SK-N-SH treated with all-trans-retinoic acid at 6 μM for 48 hours (cell line): ENCODE data around the gene DHRS12.

Experiments used
- ATAC-seq: fragments of 200-7000 bp; cut with Tn5 transposase; 3 replicates; pipeline ENCODE4 v1.9.1; 2020; ENCODE audit warnings: mild to moderate bottlenecking, moderate library complexity
- ARNTL ChIP-seq: fragments of 450-650 bp; formaldehyde crosslinking; IDR thresholded peaks from 2 replicates; pipeline ENCODE4 v1.5.0; 2020; ENCODE audit warnings: low read depth, mild to moderate bottlenecking, moderate library complexity, borderline replicate concordance
- BACH2 ChIP-seq: fragments of 250-450 bp; sonication (Bioruptor Pico); IDR thresholded peaks from 2 replicates; pipeline ENCODE4 v1.9.0; 2021; ENCODE audit warnings: mild to moderate bottlenecking, borderline replicate concordance
- CSDC2 ChIP-seq: fragments of 250-450 bp; sonication (Bioruptor Pico); IDR thresholded peaks from 2 replicates; pipeline ENCODE4 v1.5.0; 2020; ENCODE audit warnings: mild to moderate bottlenecking, moderate library complexity
- ESRRG ChIP-seq: fragments of 250-450 bp; sonication (Bioruptor Pico); IDR thresholded peaks from 2 replicates; pipeline ENCODE4 v1.6.1; 2021; ENCODE audit warnings: mild to moderate bottlenecking
- GLIS3 ChIP-seq: fragments of 250-450 bp; sonication (Bioruptor Pico); IDR thresholded peaks from 2 replicates; pipeline ENCODE4 v1.5.0; 2020; ENCODE audit warnings: mild to moderate bottlenecking, moderate library complexity
- ISL1 ChIP-seq: fragments of 250-450 bp; sonication (Bioruptor Pico); IDR thresholded peaks from 2 replicates; pipeline ENCODE4 v2.1.2; 2022; ENCODE audit warnings: mild to moderate bottlenecking, moderate library complexity
- OSR1 ChIP-seq: fragments of 250-450 bp; sonication (Bioruptor Pico); IDR thresholded peaks from 2 replicates; pipeline ENCODE4 v1.8.0; 2022; ENCODE audit warnings: moderate library complexity, mild to moderate bottlenecking, inconsistent platforms
- POU6F1 ChIP-seq: fragments of 250-450 bp; sonication (Bioruptor Pico); IDR thresholded peaks from 2 replicates; pipeline ENCODE4 v1.8.0; 2021; ENCODE audit warnings: low read depth, mild to moderate bottlenecking, moderate library complexity, borderline replicate concordance
- PPARA ChIP-seq: fragments of 250-450 bp; sonication (Bioruptor Pico); IDR thresholded peaks from 2 replicates; pipeline ENCODE4 v1.5.0; 2020; ENCODE audit warnings: mild to moderate bottlenecking, borderline replicate concordance
- RARB ChIP-seq: fragments of 250-450 bp; sonication (Bioruptor Pico); IDR thresholded peaks from 2 replicates; pipeline ENCODE4 v1.8.0; 2021; ENCODE audit warnings: mild to moderate bottlenecking, moderate library complexity
- SNAI2 ChIP-seq: fragments of 250-450 bp; sonication (Bioruptor Pico); IDR thresholded peaks from 2 replicates; pipeline ENCODE4 v1.5.0; 2020; ENCODE audit warnings: mild to moderate bottlenecking, moderate library complexity
- TCF4 ChIP-seq: fragments of 250-450 bp; sonication (Bioruptor Pico); IDR thresholded peaks from 2 replicates; pipeline ENCODE4 v1.8.0; 2021; ENCODE audit warnings: mild to moderate bottlenecking, moderate library complexity, borderline replicate concordance
- TOX ChIP-seq: fragments of 250-450 bp; sonication (Bioruptor Pico); IDR thresholded peaks from 2 replicates; pipeline ENCODE4 v1.8.0; 2021; ENCODE audit warnings: mild to moderate bottlenecking, moderate library complexity, borderline replicate concordance
- TSHZ2 ChIP-seq: fragments of 250-450 bp; sonication (Bioruptor Pico); IDR thresholded peaks from 2 replicates; pipeline ENCODE4 v1.5.0; 2020; ENCODE audit warnings: mild to moderate bottlenecking, moderate library complexity
- ZC3H10 ChIP-seq: fragments of 250-450 bp; sonication (Bioruptor Pico); IDR thresholded peaks from 2 replicates; pipeline ENCODE4 v1.5.1; 2021; ENCODE audit warnings: mild to moderate bottlenecking, moderate library complexity
- ZFP3 ChIP-seq: fragments of 250-450 bp; sonication (Bioruptor Pico); IDR thresholded peaks from 2 replicates; pipeline ENCODE4 v1.5.0; 2020; ENCODE audit warnings: mild to moderate bottlenecking, moderate library complexity
- ZFP30 ChIP-seq: fragments of 450-650 bp; formaldehyde crosslinking; IDR thresholded peaks from 2 replicates; pipeline ENCODE4 v1.5.0; 2022; ENCODE audit warnings: mild to moderate bottlenecking, moderate library complexity
- ZNF565 ChIP-seq: fragments of 450-650 bp; formaldehyde crosslinking; conservative IDR thresholded peaks from 2 replicates; pipeline ENCODE4 v1.5.0; 2020; ENCODE audit warnings: low read depth, mild to moderate bottlenecking, moderate library complexity
- ZNF70 ChIP-seq: fragments of 450-650 bp; formaldehyde crosslinking; IDR thresholded peaks from 2 replicates; pipeline ENCODE4 v1.5.0; 2020; ENCODE audit warnings: mild to moderate bottlenecking, moderate library complexity
- ZNF8 ChIP-seq: fragments of 450-650 bp; formaldehyde crosslinking; IDR thresholded peaks from 2 replicates; pipeline ENCODE4 v1.5.0; 2020; ENCODE audit warnings: mild to moderate bottlenecking, moderate library complexity
- TF ChIP-seq, protein P1 (sequence below): fragments of 250-450 bp; sonication (Bioruptor Pico); IDR thresholded peaks from 2 replicates; pipeline ENCODE4 v1.8.0; 2020; ENCODE audit warnings: mild to moderate bottlenecking, moderate library complexity, borderline replicate concordance
- TF ChIP-seq, protein P2 (sequence below): fragments of 250-450 bp; sonication (Bioruptor Pico); IDR thresholded peaks from 2 replicates; pipeline ENCODE4 v1.5.1; 2020; ENCODE audit warnings: low read depth, mild to moderate bottlenecking, moderate library complexity
- TF ChIP-seq, protein P3 (sequence below): fragments of 250-450 bp; sonication (Bioruptor Pico); IDR thresholded peaks from 2 replicates; pipeline ENCODE4 v1.5.1; 2021; ENCODE audit warnings: mild to moderate bottlenecking, moderate library complexity

Gene DHRS12

GRCh38 chr13:51841732-51842131, 37.8 kb upstream of the DHRS12 start:
- TF ChIP-seq POU6F1 (CRISPR knock-in tag) (no peak), ZNF70 (CRISPR knock-in tag) (no peak), GLIS3 (CRISPR knock-in tag) (no peak), ZFP3 (no peak), ZNF8 (CRISPR knock-in tag) (no peak), ZC3H10 (CRISPR knock-in tag) (no peak), ZNF565 (CRISPR knock-in tag) (no peak), TCF4 (CRISPR knock-in tag) (no peak), CSDC2 (no peak), ZFP30 (CRISPR knock-in tag) (no peak), RARB (CRISPR knock-in tag) (no peak), BACH2 (CRISPR knock-in tag) (no peak), ESRRG (CRISPR knock-in tag) (no peak), PPARA (CRISPR knock-in tag) (no peak), TOX (CRISPR knock-in tag) (no peak), TSHZ2 (CRISPR knock-in tag) (no peak), ISL1 (no peak)
- TF ChIP-seq, protein P1, sequence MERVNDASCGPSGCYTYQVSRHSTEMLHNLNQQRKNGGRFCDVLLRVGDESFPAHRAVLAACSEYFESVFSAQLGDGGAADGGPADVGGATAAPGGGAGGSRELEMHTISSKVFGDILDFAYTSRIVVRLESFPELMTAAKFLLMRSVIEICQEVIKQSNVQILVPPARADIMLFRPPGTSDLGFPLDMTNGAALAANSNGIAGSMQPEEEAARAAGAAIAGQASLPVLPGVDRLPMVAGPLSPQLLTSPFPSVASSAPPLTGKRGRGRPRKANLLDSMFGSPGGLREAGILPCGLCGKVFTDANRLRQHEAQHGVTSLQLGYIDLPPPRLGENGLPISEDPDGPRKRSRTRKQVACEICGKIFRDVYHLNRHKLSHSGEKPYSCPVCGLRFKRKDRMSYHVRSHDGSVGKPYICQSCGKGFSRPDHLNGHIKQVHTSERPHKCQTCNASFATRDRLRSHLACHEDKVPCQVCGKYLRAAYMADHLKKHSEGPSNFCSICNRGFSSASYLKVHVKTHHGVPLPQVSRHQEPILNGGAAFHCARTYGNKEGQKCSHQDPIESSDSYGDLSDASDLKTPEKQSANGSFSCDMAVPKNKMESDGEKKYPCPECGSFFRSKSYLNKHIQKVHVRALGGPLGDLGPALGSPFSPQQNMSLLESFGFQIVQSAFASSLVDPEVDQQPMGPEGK (CRISPR knock-in tag), result no peak
- TF ChIP-seq, protein P2, sequence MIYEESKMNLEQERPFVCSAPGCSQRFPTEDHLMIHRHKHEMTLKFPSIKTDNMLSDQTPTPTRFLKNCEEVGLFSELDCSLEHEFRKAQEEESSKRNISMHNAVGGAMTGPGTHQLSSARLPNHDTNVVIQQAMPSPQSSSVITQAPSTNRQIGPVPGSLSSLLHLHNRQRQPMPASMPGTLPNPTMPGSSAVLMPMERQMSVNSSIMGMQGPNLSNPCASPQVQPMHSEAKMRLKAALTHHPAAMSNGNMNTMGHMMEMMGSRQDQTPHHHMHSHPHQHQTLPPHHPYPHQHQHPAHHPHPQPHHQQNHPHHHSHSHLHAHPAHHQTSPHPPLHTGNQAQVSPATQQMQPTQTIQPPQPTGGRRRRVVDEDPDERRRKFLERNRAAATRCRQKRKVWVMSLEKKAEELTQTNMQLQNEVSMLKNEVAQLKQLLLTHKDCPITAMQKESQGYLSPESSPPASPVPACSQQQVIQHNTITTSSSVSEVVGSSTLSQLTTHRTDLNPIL (CRISPR knock-in tag), result no peak
- TF ChIP-seq, protein P3, sequence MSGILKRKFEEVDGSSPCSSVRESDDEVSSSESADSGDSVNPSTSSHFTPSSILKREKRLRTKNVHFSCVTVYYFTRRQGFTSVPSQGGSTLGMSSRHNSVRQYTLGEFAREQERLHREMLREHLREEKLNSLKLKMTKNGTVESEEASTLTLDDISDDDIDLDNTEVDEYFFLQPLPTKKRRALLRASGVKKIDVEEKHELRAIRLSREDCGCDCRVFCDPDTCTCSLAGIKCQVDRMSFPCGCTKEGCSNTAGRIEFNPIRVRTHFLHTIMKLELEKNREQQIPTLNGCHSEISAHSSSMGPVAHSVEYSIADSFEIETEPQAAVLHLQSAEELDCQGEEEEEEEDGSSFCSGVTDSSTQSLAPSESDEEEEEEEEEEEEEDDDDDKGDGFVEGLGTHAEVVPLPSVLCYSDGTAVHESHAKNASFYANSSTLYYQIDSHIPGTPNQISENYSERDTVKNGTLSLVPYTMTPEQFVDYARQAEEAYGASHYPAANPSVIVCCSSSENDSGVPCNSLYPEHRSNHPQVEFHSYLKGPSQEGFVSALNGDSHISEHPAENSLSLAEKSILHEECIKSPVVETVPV, result no peak

DNA sequence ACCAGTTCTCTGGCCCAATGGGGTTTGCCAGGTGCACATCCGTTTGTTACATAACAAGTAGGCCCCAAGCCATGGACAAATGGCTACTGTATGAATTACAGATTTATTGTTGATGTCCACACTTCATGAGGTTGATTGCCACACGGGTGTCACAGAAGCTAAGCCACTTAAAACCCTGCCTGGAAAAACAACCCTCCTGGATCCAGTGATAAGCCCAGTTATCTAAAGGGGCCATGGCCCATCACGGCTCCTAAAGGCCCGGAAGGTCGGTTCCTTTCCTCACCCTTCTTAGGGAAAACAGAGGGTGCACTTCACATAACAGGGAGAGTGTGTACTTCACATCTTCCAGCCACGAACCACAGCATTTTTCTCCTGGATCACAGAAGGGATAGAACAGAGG, 37.0 kb upstream of the DHRS12 start:
- ATAC-seq, result no peak
- TF ChIP-seq, protein P3, result no peak
- TF ChIP-seq OSR1 (CRISPR knock-in tag), result no peak
- TF ChIP-seq TSHZ2 (CRISPR knock-in tag), result no peak
- no peak for TF ChIP-seq ZNF8 (CRISPR knock-in tag)
- TF ChIP-seq ZFP30 (CRISPR knock-in tag), result no peak
- no peak for TF ChIP-seq TOX (CRISPR knock-in tag)
- no peak for TF ChIP-seq GLIS3 (CRISPR knock-in tag)
- TF ChIP-seq TCF4 (CRISPR knock-in tag), result no peak
- no peak for TF ChIP-seq PPARA (CRISPR knock-in tag)
- TF ChIP-seq, protein P1 (CRISPR knock-in tag), result no peak
- no peak for TF ChIP-seq ZNF70 (CRISPR knock-in tag)
- no peak for TF ChIP-seq ZFP3
- TF ChIP-seq ESRRG (CRISPR knock-in tag), result no peak
- no peak for TF ChIP-seq ZNF565 (CRISPR knock-in tag)
- no peak for TF ChIP-seq CSDC2
- TF ChIP-seq RARB (CRISPR knock-in tag), result no peak
- TF ChIP-seq ARNTL, result no peak
- TF ChIP-seq BACH2 (CRISPR knock-in tag), result no peak
- no peak for TF ChIP-seq SNAI2
- TF ChIP-seq, all 23 proteins: peak for 0

More at GRCh38 chr13:51841732-51842131, 37.8 kb upstream of the DHRS12 start:
- ATAC-seq, result no peak
